OCI-LY7 (cell line): ENCODE data around the gene FBXL20.
"Not testable (repeated sequence)": the region's sequence is repeated elsewhere in the genome, so short reads cannot be mapped to it uniquely, and the experiment has no call there.

ENCODE experiments used
- EZH2phosphoT487 ChIP-seq: fragments of 200-600 bp; sonication (generic); IDR thresholded peaks from 2 replicates; pipeline ENCODE4 v1.6.1; 2018; ENCODE audit warnings: low read depth, borderline replicate concordance, mild to moderate bottlenecking, mixed run types, antibody characterized with exemption, low read length, moderate library complexity, mixed read lengths
- TF ChIP-seq, protein P1 (sequence below): fragments of 200-600 bp; sonication (generic); conservative IDR thresholded peaks from 2 replicates; pipeline ENCODE4 v1.5.1; 2014; ENCODE audit warnings: mild to moderate bottlenecking, antibody characterized with exemption, low read length, moderate library complexity, mixed read lengths

- TF ChIP-seq, protein P1, sequence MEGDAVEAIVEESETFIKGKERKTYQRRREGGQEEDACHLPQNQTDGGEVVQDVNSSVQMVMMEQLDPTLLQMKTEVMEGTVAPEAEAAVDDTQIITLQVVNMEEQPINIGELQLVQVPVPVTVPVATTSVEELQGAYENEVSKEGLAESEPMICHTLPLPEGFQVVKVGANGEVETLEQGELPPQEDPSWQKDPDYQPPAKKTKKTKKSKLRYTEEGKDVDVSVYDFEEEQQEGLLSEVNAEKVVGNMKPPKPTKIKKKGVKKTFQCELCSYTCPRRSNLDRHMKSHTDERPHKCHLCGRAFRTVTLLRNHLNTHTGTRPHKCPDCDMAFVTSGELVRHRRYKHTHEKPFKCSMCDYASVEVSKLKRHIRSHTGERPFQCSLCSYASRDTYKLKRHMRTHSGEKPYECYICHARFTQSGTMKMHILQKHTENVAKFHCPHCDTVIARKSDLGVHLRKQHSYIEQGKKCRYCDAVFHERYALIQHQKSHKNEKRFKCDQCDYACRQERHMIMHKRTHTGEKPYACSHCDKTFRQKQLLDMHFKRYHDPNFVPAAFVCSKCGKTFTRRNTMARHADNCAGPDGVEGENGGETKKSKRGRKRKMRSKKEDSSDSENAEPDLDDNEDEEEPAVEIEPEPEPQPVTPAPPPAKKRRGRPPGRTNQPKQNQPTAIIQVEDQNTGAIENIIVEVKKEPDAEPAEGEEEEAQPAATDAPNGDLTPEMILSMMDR, result not testable (repeated sequence)
- TF ChIP-seq EZH2phosphoT487, result not testable (repeated sequence)
Measured at GRCh38 chr17:39346863-39347262, 54.6 kb downstream of the FBXL20 start.
